ENCODE results near the gene KCNT2.

Gene KCNT2

DNA sequence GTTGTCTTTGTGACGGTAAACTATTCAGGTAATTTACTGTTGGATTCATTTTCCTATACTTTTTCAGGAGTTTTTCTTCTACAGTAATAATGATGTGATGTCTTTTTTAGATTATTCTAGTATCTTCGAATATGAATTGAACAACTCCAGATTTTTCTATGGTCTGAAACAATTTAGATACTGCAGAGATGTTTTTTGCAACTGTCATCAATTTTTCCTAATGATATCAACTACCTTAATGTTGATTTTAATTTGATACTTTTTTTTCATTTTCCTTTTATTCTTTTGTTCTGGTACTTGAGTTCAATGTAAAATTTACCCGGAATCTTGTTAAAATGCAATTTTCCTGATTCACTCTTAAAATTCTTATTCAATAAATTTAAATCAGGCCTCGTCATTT lies 110.4 kb downstream of the KCNT2 start:
- no peaks in the 10 kb centered on the region for H3K36me3 ChIP-seq (ENCODE audit: control insufficient read depth, insufficient read depth, low read length)
- DNase-seq (ENCODE audit: extremely low read depth, insufficient read length), result no peak
- TF ChIP-seq, protein P1, sequence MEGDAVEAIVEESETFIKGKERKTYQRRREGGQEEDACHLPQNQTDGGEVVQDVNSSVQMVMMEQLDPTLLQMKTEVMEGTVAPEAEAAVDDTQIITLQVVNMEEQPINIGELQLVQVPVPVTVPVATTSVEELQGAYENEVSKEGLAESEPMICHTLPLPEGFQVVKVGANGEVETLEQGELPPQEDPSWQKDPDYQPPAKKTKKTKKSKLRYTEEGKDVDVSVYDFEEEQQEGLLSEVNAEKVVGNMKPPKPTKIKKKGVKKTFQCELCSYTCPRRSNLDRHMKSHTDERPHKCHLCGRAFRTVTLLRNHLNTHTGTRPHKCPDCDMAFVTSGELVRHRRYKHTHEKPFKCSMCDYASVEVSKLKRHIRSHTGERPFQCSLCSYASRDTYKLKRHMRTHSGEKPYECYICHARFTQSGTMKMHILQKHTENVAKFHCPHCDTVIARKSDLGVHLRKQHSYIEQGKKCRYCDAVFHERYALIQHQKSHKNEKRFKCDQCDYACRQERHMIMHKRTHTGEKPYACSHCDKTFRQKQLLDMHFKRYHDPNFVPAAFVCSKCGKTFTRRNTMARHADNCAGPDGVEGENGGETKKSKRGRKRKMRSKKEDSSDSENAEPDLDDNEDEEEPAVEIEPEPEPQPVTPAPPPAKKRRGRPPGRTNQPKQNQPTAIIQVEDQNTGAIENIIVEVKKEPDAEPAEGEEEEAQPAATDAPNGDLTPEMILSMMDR (IDR thresholded peaks at IDR 0.05; ENCODE audit: insufficient read depth, low read length, poor library complexity, severe bottlenecking), result no peak
- H3K27me3 ChIP-seq (replicated peaks; ENCODE audit: control insufficient read depth, insufficient read depth, low read length), result no peaks in the 10 kb centered on the region
- no peak overlapping the region for H3K4me3 ChIP-seq (replicated peaks; ENCODE audit: low read depth, low read length)

DNA sequence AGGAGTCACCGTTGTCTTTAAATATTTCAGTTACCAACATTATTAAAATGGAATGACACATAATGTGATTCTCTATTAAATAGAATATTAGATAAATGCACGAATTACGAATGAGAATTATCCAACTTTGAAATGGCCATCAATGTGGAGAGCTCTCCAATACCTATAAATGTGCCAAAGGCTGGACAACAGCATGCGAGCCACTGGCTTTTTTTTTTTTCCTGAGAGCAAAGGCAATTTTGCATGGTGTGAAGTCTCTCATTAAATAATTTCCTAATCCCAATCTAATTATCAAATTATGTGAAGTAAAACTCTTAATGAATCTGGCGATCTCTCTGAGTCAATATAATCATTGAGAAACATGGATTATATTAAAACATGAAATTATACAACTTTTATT lies 113.5 kb downstream of the KCNT2 start:
- Histone ChIP-seq H3K27me3 (replicated peaks; ENCODE audit: control insufficient read depth, insufficient read depth, low read length) (no peaks in the 10 kb centered on the region), H3K4me3 (replicated peaks; ENCODE audit: low read depth, low read length) (no peak overlapping the region), H3K36me3 (ENCODE audit: control insufficient read depth, insufficient read depth, low read length) (no peaks in the 10 kb centered on the region)
- no peak for DNase-seq (ENCODE audit: extremely low read depth, insufficient read length)
- TF ChIP-seq, protein P1 (IDR thresholded peaks at IDR 0.05; ENCODE audit: insufficient read depth, low read length, poor library complexity, severe bottlenecking), result no peak

DNA sequence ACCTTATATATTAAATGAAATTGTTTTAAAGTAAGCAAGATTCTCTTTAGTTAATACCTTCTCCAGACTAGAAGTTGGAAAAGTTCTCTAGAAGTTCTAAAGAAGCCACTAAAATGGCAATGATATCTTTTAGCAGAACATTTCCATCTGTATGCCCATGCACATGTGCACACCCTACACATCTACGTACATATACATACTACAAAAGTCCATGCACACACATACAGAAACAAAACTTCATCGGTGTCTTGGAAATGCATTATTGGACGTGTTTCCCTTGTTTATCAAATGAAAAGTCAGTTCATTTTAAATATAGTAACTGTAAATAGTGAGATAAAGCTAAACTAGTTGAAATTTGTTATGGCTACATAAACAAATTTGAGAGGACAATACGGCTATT lies 114.4 kb downstream of the KCNT2 start:
- Histone ChIP-seq H3K36me3 (ENCODE audit: control insufficient read depth, insufficient read depth, low read length) (no peaks in the 10 kb centered on the region), H3K27me3 (replicated peaks; ENCODE audit: control insufficient read depth, insufficient read depth, low read length) (no peaks in the 10 kb centered on the region), H3K4me3 (replicated peaks; ENCODE audit: low read depth, low read length) (no peak overlapping the region)
- TF ChIP-seq, protein P1 (IDR thresholded peaks at IDR 0.05; ENCODE audit: insufficient read depth, low read length, poor library complexity, severe bottlenecking), result no peak
- DNase-seq (ENCODE audit: extremely low read depth, insufficient read length), result no peak

DNA sequence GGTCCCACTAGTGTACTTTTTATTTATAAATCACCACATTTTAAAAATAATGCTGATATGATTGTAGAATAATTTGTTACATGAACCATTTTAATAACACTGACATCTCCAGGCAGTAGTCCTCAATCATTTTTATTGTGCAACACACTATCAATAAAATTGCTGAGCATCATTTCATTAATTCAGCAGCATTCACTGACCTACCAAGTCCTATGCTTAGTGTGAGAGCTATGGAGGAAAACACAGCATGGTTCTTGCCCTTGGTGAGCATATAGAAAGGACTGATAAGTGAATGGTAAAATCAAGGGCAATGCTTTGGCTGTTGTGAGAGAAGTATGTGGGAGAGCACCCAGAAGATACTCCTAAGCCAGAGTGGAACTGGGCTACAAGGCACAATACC lies 119.7 kb downstream of the KCNT2 start:
- TF ChIP-seq, protein P1 (IDR thresholded peaks at IDR 0.05; ENCODE audit: insufficient read depth, low read length, poor library complexity, severe bottlenecking), result no peak
- Histone ChIP-seq H3K27me3 (replicated peaks; ENCODE audit: control insufficient read depth, insufficient read depth, low read length) (no peaks in the 10 kb centered on the region), H3K36me3 (ENCODE audit: control insufficient read depth, insufficient read depth, low read length) (no peaks in the 10 kb centered on the region), H3K4me3 (replicated peaks; ENCODE audit: low read depth, low read length) (no peak overlapping the region)
- DNase-seq (ENCODE audit: extremely low read depth, insufficient read length), result no peak

DNA sequence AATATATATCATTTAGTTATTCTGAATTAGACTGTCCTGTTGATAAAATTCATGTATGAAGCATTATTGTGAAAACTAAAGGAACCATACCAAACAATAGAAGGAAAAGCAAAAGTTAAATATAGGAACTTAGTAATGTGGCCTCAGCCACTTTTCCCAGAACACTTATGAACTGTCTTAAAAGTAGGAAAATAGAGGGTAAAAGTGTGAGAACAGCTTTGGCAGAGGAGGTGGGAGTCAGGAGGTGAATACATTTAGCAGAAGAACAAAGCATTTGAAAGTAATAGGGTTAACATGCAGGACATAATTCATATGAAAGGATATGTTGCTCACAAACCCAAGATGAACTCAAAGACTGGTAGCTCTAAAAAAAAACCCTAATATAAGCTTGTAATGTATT lies 121.9 kb downstream of the KCNT2 start:
- H3K4me3 ChIP-seq (replicated peaks; ENCODE audit: low read depth, low read length), result no peak overlapping the region
- H3K27me3 ChIP-seq (replicated peaks; ENCODE audit: control insufficient read depth, insufficient read depth, low read length), result no peaks in the 10 kb centered on the region
- DNase-seq (ENCODE audit: extremely low read depth, insufficient read length), result no peak
- TF ChIP-seq, protein P1 (IDR thresholded peaks at IDR 0.05; ENCODE audit: insufficient read depth, low read length, poor library complexity, severe bottlenecking), result no peak
- no peaks in the 10 kb centered on the region for H3K36me3 ChIP-seq (ENCODE audit: control insufficient read depth, insufficient read depth, low read length)

DNA sequence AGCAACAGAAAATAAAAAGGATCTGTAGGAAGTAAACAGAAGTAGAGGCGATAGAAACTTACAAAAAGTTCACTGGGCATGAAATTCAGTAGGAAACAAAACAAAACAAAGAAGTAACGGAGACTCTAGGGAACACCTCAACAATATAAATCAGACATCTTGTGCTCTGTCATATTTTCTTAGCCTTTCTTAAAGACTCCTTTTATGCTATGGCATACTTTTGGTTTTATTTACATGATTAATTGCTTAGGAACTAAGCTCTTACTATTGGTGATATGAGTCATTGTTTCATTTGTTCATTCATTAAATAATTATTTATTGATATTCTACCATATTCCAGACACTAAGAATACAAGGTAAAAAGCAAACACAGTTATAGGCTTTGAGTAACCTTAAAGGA lies 126.6 kb downstream of the KCNT2 start:
- DNase-seq (ENCODE audit: extremely low read depth, insufficient read length), result no peak
- Histone ChIP-seq H3K4me3 (replicated peaks; ENCODE audit: low read depth, low read length) (no peak overlapping the region), H3K36me3 (ENCODE audit: control insufficient read depth, insufficient read depth, low read length) (no peaks in the 10 kb centered on the region), H3K27me3 (replicated peaks; ENCODE audit: control insufficient read depth, insufficient read depth, low read length) (no peaks in the 10 kb centered on the region)
- TF ChIP-seq, protein P1 (IDR thresholded peaks at IDR 0.05; ENCODE audit: insufficient read depth, low read length, poor library complexity, severe bottlenecking), result no peak

All from GM06990 (cell line).